Right lobe of liver (tissue), 4 donors: Measurements from ENCODE around the gene NCKAP5.

Source experiments
- POLR2A ChIP-seq: fragments of 450-650 bp; IDR thresholded peaks from one replicate; pipeline ENCODE4 v1.6.1; 2017; ENCODE audit warnings: antibody characterized with exemption, mild to moderate bottlenecking
- TF ChIP-seq, protein P1 (sequence below), 4 donors: fragments of 200-600 bp in 3 of 4; fragments of 450-650 bp in 1 of 4; IDR thresholded peaks; one replicate each; pipeline versions ENCODE4 v1.5.1 to v1.8.0; 2016 to 2022; ENCODE audit warnings: antibody characterized with exemption in 4 of 4, mild to moderate bottlenecking in 2 of 4
- donor health status: DM: no; HTN: no; CAD: no.
- donor health status: DM: no; HTN: no; CAD: no.
- donor health status: DM: no; HTN: yes; CAD: no.

DNA sequence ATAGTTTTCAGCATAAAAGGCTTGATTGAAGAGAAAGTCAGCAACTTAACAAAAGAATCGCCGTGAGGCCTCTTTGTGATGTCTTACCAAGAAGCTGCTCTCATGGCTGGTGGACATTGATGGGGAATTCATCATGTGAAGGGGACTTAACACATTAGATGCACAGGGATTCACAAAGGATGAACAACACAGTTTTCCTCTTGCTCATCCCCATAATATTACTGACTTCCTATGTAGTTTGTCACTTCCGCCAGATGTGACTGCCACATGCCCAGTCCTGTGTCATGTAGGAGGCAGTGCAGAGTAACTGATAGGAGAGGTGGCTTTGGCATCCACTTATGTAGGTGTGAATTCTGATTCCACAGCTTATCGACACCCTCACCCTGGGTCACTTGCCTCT is 665.6 kb downstream of the NCKAP5 start:
- TF ChIP-seq POLR2A: no peak
- TF ChIP-seq, protein P1, sequence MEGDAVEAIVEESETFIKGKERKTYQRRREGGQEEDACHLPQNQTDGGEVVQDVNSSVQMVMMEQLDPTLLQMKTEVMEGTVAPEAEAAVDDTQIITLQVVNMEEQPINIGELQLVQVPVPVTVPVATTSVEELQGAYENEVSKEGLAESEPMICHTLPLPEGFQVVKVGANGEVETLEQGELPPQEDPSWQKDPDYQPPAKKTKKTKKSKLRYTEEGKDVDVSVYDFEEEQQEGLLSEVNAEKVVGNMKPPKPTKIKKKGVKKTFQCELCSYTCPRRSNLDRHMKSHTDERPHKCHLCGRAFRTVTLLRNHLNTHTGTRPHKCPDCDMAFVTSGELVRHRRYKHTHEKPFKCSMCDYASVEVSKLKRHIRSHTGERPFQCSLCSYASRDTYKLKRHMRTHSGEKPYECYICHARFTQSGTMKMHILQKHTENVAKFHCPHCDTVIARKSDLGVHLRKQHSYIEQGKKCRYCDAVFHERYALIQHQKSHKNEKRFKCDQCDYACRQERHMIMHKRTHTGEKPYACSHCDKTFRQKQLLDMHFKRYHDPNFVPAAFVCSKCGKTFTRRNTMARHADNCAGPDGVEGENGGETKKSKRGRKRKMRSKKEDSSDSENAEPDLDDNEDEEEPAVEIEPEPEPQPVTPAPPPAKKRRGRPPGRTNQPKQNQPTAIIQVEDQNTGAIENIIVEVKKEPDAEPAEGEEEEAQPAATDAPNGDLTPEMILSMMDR (IDR thresholded peaks at IDR 0.05): no peak
